Measurements from ENCODE around the gene KSR1. TPM values are rescaled to one million over a fixed set of nuclear protein-coding genes. Genes with fewer than 3 reads are reported as not detected.
"Not testable (repeated sequence)": the region's sequence is repeated elsewhere in the genome, so short reads cannot be mapped to it uniquely, and the experiment has no call there.

Gene KSR1
- total and polyA plus RNA-seq, 9 of the 15 experiments (the other 6 are each of a cell fraction or from before 2014, with no cell fraction given): 1.4 to 51.7 (median 18.4) TPM

DNA sequence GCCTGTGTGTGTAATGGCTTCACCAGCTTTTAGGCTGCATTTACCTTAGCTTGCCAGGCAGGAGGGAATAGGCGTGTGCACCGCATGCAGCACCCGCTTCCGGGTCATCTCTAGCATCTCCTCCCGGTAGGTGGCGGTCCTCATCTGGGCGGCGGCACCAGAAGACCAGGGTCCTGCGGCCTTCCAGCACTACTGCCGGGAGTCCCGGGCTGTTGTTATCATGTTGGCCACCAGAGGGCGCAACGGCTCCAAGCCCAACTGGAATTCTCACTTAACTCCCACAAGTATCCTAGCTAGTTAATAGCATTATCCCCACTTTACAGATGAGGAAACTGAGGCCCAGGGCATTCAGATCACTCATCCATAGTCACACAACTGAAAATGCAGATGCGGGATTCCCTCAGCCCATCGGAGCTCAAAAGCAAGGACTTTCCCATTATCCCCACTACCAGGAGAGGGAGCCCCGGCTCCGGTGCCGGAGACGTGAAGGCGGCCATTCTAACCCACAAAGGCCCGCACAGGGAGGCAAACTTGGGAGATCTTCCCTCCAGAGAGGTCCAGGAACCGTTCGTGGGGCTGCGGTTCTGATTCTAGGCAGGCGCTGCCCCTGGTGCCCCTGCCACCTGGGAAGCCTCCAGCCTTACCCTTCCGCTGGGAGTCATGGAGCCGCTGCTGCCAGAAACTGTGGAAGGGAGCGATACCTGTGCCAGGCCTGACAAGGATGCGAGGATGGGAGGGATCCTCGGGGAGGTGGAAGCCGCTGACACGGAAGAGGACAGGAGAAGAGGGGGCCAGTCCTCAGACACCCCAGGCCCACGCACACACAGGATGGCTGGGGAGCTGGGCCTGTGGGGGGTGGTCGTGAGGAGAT, 198.6 kb downstream of the KSR1 start (continued):
- TF ChIP-seq ZNF764 (CRISPR knock-in tag; IDR thresholded peaks at IDR 0.05; ENCODE audit: low read depth) (no peak), POU5F1 (IDR thresholded peaks at IDR 0.05; ENCODE audit: borderline replicate concordance, low read depth, low read length, partially characterized antibody) (no peak), RBM15 (IDR thresholded peaks at IDR 0.05; ENCODE audit: insufficient read depth, low read length) (no peak), POLR3A (IDR thresholded peaks at IDR 0.05; ENCODE audit: borderline replicate concordance, extremely low read depth, insufficient read depth, insufficient read length) (no peak), SMAD4 (CRISPR knock-in tag; conservative IDR thresholded peaks at IDR 0.05) (peak; percentile 29; the same call in 1 of the 2 replicates)
- TF ChIP-seq, protein P1, sequence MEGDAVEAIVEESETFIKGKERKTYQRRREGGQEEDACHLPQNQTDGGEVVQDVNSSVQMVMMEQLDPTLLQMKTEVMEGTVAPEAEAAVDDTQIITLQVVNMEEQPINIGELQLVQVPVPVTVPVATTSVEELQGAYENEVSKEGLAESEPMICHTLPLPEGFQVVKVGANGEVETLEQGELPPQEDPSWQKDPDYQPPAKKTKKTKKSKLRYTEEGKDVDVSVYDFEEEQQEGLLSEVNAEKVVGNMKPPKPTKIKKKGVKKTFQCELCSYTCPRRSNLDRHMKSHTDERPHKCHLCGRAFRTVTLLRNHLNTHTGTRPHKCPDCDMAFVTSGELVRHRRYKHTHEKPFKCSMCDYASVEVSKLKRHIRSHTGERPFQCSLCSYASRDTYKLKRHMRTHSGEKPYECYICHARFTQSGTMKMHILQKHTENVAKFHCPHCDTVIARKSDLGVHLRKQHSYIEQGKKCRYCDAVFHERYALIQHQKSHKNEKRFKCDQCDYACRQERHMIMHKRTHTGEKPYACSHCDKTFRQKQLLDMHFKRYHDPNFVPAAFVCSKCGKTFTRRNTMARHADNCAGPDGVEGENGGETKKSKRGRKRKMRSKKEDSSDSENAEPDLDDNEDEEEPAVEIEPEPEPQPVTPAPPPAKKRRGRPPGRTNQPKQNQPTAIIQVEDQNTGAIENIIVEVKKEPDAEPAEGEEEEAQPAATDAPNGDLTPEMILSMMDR (IDR thresholded peaks at IDR 0.05 in 2 of 3, conservative IDR thresholded peaks at IDR 0.05 in 1 of 3; ENCODE audit: insufficient read depth in 2 of 3, low read depth in 1 of 3, low read length in 3 of 3): peak; percentile 89 to 99 (median 91)

DNA sequence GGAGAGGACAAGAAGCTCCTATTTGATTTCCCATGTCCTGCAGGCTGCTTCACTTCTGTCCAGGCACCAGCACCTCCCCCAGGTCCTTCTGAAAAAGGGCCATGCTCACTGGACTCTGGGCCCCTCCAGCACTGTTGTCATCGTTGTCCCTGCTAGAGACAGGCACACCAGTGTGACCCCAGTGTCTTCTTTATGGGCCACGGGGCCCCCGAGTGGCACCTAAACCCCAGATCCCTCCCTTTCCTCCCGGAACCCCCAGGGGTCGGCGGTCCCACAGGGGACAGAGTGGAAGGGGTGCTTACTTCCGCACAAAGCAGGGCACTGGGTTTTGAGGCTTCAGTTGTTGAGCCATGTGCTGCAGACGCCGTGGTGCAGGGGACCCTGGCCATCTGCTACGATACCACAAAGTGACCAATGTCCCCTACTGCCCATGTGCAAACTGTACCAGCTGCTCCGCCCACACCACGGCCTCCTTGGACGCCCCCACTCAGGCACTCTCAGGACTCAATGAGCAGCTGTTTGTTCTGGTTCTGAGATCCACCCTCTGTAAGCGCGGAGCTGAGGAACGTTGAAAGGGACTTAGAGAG, 199.4 kb downstream of the KSR1 start:
- 35% methylated on average over 10 of the region's 16 CpGs for WGBS (ENCODE audit: insufficient coverage, low coverage, missing lambda C conversion rate)
- H3K9me3 ChIP-seq (replicated peaks; ENCODE audit: control insufficient read depth, insufficient read depth, low read depth, low read length); H3K79me2 ChIP-seq (ENCODE audit: control insufficient read depth, insufficient read depth, low read length); FAIRE-seq; H4K20me1 ChIP-seq (replicated peaks; ENCODE audit: control insufficient read depth, insufficient read depth, low read length); BruUV-seq (replicated peaks); H3K9me1 ChIP-seq (ENCODE audit: control insufficient read depth, insufficient read depth, low read length); H3K27me3 ChIP-seq (ENCODE audit: control insufficient read depth in 2 of 2, insufficient read depth in 2 of 2, low read length in 2 of 2); H3K4me3 ChIP-seq; H3K27ac ChIP-seq (ENCODE audit: extremely low read depth, low read depth, low read length); H3K4me2 ChIP-seq (ENCODE audit: insufficient read depth, low read length); H3K36me3 ChIP-seq (ENCODE audit: control insufficient read depth, insufficient read depth, low read length); DNase-seq (ENCODE audit: extremely low read depth in 1 of 4, low spot score in 3 of 4); ATAC-seq; H2AFZ ChIP-seq (ENCODE audit: low read depth, low read length); H3K9ac ChIP-seq (ENCODE audit: insufficient read depth in 1 of 2, low read depth in 2 of 2, low read length in 2 of 2): not testable (repeated sequence)
- ChIA-PET CTCF (ENCODE audit: low intra/inter-chr PET ratio) (interaction anchor here (1.4 to 2.6 kb wide), 5 partner anchors 52 to 224 kb away, joined by 3 to 28 read pairs (median 6); no protein-coding TSS in a partner anchor), POLR2A (interaction anchor here (0.6 to 1.4 kb wide), 2 partner anchors 414 to 550 kb away, joined by 3 to 7 read pairs; no protein-coding TSS in a partner anchor)
- in situ Hi-C loops (cut with MboI) (loop anchor here (5.0 to 10.0 kb wide), 3 partner anchors 107 to 421 kb away; no protein-coding TSS in a partner anchor), intact Hi-C loops (cut with micrococcal nuclease) (loop anchor here (1.0 kb wide), 1 partner anchor 225 kb away; no protein-coding TSS in a partner anchor)
- peaks cover 7 to 17% of the 10 kb centered on the region in 2 experiments; a peak in 4 of 5 replicates for H3K4me1 ChIP-seq (replicated peaks in 1 of 2; ENCODE audit: control insufficient read depth in 2 of 2, insufficient read depth in 2 of 2, low read length in 2 of 2)

DNA sequence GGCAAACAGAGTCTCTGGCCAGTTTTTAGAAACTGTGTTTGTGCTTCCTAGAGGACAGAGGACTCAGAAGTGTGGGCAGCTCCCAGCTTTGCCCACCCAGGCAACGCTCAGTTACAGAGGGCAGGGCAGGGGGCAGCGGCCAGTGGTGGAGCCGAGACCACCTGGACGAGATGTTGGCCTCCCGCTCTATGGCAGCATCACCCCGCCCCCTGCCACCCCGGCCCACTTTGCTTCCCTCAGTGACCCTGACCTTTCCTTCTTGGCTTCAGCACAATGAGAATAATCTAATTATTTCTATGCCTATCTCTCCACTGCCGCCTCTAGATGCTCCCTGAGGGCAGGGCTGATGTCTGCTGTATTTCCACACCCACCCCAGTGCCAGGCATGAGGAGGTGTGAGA, 200.4 kb downstream of the KSR1 start:
- H3K27me3 ChIP-seq (ENCODE audit: control insufficient read depth in 2 of 2, insufficient read depth in 2 of 2, low read length in 2 of 2); CTCF ChIA-PET (ENCODE audit: low intra/inter-chr PET ratio); H3K9me1 ChIP-seq (ENCODE audit: control insufficient read depth, insufficient read depth, low read length); H3K27ac ChIP-seq (ENCODE audit: extremely low read depth, low read depth, low read length); H3K79me2 ChIP-seq (ENCODE audit: control insufficient read depth, insufficient read depth, low read length); H3K4me2 ChIP-seq (ENCODE audit: insufficient read depth, low read length); intact Hi-C loops (cut with micrococcal nuclease); H3K36me3 ChIP-seq (ENCODE audit: control insufficient read depth, insufficient read depth, low read length); H2AFZ ChIP-seq (ENCODE audit: low read depth, low read length); DNase-seq (ENCODE audit: extremely low read depth in 1 of 4, low spot score in 3 of 4); FAIRE-seq; H3K9me3 ChIP-seq (replicated peaks; ENCODE audit: control insufficient read depth, insufficient read depth, low read depth, low read length); BruUV-seq (replicated peaks); H4K20me1 ChIP-seq (replicated peaks; ENCODE audit: control insufficient read depth, insufficient read depth, low read length); ATAC-seq; H3K4me3 ChIP-seq; H3K9ac ChIP-seq (ENCODE audit: insufficient read depth in 1 of 2, low read depth in 2 of 2, low read length in 2 of 2): not testable (repeated sequence)
- in situ Hi-C loops (cut with MboI): loop anchor here (5.0 to 10.0 kb wide), 3 partner anchors 106 to 422 kb away; no protein-coding TSS in a partner anchor
- POLR2A ChIA-PET: interaction anchor here (1.0 kb wide), 1 partner anchor 99 kb away, joined by 3 read pairs; no protein-coding TSS in a partner anchor
- H3K4me1 ChIP-seq (replicated peaks in 1 of 2; ENCODE audit: control insufficient read depth in 2 of 2, insufficient read depth in 2 of 2, low read length in 2 of 2): peaks cover 6 to 14% of the 10 kb centered on the region in 2 experiments; a peak in 4 of 5 replicates
- 6% methylated on average over 6 of the region's 8 CpGs for WGBS (ENCODE audit: insufficient coverage, low coverage, missing lambda C conversion rate)
